Measurements from ENCODE around the gene ABHD14A.

DNA sequence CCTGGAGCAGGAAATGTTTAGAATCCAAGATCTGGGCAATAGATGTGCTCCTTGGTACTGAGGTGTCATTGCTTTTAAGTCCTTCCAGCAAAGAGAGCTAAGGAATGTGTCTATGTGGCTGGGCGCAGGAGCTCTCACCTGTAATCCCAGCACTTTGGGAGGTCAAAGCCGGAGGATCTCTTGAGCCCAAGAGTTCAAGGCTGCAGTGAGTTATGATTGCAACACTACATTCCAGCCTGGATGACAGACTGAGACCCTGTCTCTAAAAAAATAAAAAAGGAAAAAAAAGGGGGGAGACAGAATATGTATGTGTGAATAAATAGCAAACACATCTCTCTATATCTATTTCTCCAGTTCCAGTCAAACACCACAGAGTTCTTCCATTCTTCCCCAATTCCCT lies 24.0 kb upstream of the ABHD14A start:
- TF ChIP-seq, protein P1, sequence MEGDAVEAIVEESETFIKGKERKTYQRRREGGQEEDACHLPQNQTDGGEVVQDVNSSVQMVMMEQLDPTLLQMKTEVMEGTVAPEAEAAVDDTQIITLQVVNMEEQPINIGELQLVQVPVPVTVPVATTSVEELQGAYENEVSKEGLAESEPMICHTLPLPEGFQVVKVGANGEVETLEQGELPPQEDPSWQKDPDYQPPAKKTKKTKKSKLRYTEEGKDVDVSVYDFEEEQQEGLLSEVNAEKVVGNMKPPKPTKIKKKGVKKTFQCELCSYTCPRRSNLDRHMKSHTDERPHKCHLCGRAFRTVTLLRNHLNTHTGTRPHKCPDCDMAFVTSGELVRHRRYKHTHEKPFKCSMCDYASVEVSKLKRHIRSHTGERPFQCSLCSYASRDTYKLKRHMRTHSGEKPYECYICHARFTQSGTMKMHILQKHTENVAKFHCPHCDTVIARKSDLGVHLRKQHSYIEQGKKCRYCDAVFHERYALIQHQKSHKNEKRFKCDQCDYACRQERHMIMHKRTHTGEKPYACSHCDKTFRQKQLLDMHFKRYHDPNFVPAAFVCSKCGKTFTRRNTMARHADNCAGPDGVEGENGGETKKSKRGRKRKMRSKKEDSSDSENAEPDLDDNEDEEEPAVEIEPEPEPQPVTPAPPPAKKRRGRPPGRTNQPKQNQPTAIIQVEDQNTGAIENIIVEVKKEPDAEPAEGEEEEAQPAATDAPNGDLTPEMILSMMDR (IDR thresholded peaks at IDR 0.05) = no peak
- TF ChIP-seq POLR2A (IDR thresholded peaks at IDR 0.05) = no peak

Measured in testis (tissue), 2 donors.